Glomerular endothelial cell (primary cell): ENCODE results near the gene LRRC18. TPM values are rescaled to one million over a fixed set of nuclear protein-coding genes. Genes with fewer than 3 reads are reported as not detected.

Experiments used
- DNase-seq: peaks from one replicate; pipeline ENCODE4 v3.0.0-alpha.2; 2011; ENCODE audit warnings: low read depth, low spot score; ENCODE audit errors: extremely low read depth
- total RNA-seq: library from RNA; depleted of rRNA; stranded (reverse); fragments of >200 nt; gene quantifications from 2 replicates; pipeline ENCODE4 v1.2.3, GENCODE V29; 2015

LRRC18 gene
- total RNA-seq, 1 donor from 2014 or later = not detected

GRCh38 chr10:48884179-48885045 lies 55.2 kb downstream of the LRRC18 start:
- DNase-seq = no peak

DNA sequence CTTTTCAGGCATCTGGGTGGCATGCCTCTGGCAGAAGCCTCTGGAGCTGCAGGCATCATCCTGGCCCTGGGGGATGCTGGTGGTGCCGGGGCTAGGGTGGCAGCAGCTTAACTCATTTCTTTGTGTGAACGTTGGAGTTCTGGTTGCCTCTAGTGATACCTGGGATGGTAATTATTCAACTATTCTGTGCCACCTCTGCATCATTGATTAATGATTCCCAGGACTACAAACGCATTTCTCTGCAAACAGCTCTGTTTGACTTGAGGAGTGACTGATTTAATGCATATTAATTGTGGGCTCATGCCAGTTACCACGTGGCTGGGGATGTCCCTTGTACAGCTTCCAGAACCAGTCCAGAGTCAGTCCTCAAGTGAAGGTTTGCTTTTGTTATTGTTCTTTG lies 55.9 kb downstream of the LRRC18 start:
- no peak for DNase-seq

GRCh38 chr10:48882881-48883280 lies 56.8 kb downstream of the LRRC18 start:
- DNase-seq = no peak

DNA sequence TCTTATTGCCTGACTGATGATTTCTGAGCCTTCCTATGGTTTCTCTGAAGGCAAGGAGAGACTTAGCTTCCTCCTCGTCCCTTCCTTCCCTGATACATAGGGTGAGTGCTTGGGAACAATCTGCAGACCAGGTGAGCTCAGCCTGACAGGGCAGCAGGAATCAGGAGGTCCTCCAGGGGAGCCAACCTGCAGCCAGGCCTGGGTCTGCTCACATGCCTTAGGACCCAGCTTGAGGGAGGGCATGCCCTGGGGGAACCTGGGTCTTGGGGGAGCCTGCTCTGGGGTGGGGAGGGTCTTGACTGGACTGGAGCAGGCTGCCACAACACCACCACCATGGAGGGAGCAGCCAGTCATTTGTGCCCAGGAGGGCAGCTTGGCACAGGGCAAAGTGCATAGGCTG lies 57.7 kb downstream of the LRRC18 start:
- no peak for DNase-seq

DNA sequence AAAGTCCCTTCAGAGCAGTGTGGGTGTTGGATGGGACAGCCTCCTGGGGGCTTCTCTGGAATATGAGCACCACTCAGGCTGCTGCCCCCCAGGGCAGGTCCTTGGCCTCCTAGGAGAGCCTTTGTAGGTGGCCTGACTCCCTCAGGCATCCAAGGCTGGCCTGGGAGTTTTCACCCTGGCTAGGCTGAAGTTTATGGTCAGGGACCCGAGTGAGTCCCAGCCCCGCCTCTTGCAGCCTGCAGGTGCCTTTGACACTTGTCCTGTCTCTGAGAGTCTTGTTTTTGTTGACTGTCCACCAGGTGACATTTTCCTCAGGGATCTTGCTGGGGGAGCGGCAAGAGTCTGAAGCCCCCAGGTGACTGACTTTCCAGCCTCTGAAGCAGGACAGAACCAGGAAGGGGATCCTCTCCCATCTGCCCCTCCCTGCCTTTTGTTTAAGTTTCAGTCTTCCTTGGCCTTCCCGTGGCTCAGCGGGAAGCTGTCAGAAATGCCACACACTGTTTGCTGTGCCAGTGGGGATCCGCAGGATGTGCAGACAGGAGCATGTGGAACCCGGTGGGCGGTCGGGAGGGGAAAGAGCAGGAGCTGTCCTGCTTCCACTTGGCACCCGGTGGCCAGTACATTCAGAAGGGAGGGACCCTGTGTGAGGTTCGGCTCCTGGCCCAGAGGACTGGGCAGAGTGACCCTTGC lies 59.5 kb downstream of the LRRC18 start:
- no peak for DNase-seq

GRCh38 chr10:48879451-48879850 lies 60.2 kb downstream of the LRRC18 start:
- no peak for DNase-seq

GRCh38 chr10:48878091-48878490 lies 61.5 kb downstream of the LRRC18 start:
- no peak for DNase-seq

DNA sequence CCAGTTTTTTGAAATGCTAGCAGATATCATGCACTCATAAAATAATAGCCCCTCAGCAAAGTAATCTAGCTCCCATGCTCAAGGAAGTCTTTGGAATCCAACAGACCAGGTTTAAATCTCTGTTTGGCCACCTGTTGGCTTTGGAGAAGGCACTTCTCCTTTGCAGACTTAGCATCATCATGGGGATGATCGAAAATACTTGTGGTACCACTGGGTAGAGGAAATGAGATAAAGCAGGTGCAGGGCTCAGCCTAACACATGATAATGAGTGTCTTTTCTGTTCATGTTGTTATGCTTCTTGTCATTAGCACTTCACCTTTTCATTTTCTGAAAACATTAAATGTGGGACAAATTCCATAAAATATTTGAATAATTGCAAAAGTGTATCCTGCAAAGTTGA lies 67.4 kb downstream of the LRRC18 start:
- no peak for DNase-seq

Other genes with a start within 250 kb of the LRRC18 start
- gene VSTM4, start 175.7 kb upstream of the LRRC18 start, total RNA-seq = 0.15 and 0.35 TPM in 2 replicates
- gene FAM170B, start 194.2 kb upstream of the LRRC18 start, total RNA-seq = not detected in 2 replicates
- gene TMEM273, start 248.6 kb upstream of the LRRC18 start, total RNA-seq = 6.5 and 11.6 TPM in 2 replicates